Stomach (tissue), 9 donors: ENCODE data around the gene OR51L1. TPM values are rescaled to one million over a fixed set of nuclear protein-coding genes. Genes with fewer than 3 reads are reported as not detected.

Source experiments
- DNase-seq, 2 donors: peaks; one replicate each; pipeline versions ENCODE4 v3.0.0 to v3.0.0-alpha.2; 2013 to 2019
- H3K27ac ChIP-seq, 5 donors: fragments of 200-600 bp in 4 of 5; sonication (generic) in 4 of 5; one replicate each; pipeline ENCODE4 v1.5.1; 2013 to 2019; ENCODE audit warnings: mild to moderate bottlenecking in 1 of 5, moderate library complexity in 1 of 5
- H3K27me3 ChIP-seq, 3 donors: fragments of 200-600 bp; sonication (generic); one replicate each; pipeline ENCODE4 v1.5.1; 2017 to 2019; ENCODE audit warnings: mixed run types in 1 of 3
- H3K36me3 ChIP-seq, 4 donors: fragments of 200-600 bp; sonication (generic); 1 replicate in 3 of 4; 2 replicates in 1 of 4; pipeline ENCODE4 v1.5.1; 2016 to 2019
- H3K4me1 ChIP-seq, 4 donors: fragments of 200-600 bp; sonication (generic); one replicate each; pipeline ENCODE4 v1.5.1; 2016 to 2019
- H3K4me3 ChIP-seq, 4 donors: fragments of 200-600 bp; sonication (generic) in 3 of 4; one replicate each; pipeline ENCODE4 v1.5.1; 2016 to 2019; ENCODE audit warnings: mild to moderate bottlenecking in 1 of 4
- H3K9me3 ChIP-seq, 4 donors: fragments of 200-600 bp; sonication (generic); one replicate each; pipeline ENCODE4 v1.5.1; 2016 to 2019
- EP300 ChIP-seq: sonication (generic); formaldehyde crosslinking; IDR thresholded peaks from one replicate; pipeline ENCODE4 v1.6.1; 2017; ENCODE audit warnings: antibody characterized with exemption
- POLR2A ChIP-seq, 4 donors: fragments of 450-650 bp; IDR thresholded peaks; one replicate each; pipeline ENCODE4 v1.6.1; 2016; ENCODE audit warnings: antibody characterized with exemption in 4 of 4, control low read depth in 2 of 4, mild to moderate bottlenecking in 1 of 4, moderate library complexity in 1 of 4
- POLR2AphosphoS5 ChIP-seq, 3 donors: sonication (generic); formaldehyde crosslinking; IDR thresholded peaks; one replicate each; pipeline ENCODE4 v1.6.1; 2016; ENCODE audit warnings: antibody characterized with exemption in 3 of 3
- WGBS, 5 donors: extraction: QIAGEN DNeasy Blood & Tissue Kit in 3 of 5; methylation state at CpG; one replicate each; pipeline versions ENCODE4 v1.1.5 to v1.1.7; 2013 to 2018; 5-methylcytosine and 5-hydroxymethylcytosine counted together
- intact Hi-C: fragments of 100-400 bp; cut with DNase I; formaldehyde crosslinking; loops from one replicate; pipeline ENCODE4 v1.15.1; 2023; ENCODE audit warnings: low total_unique reads
- polyA plus RNA-seq, 3 donors: library from polyadenylated mRNA; stranded (reverse); fragments of 200-250 nt; gene quantifications; one replicate each; pipeline ENCODE4 v1.2.3, GENCODE V29; 2013
- total RNA-seq, 5 donors: library from RNA; depleted of rRNA; stranded (reverse); fragments of >200 nt; gene quantifications; one replicate each; pipeline versions ENCODE4 v1.1.0 to v1.2.3, GENCODE V29; 2014 to 2016
- TF ChIP-seq, protein P1 (sequence below), 7 experiments: fragments of 450-650 bp in 4 of 7; fragments of 200-600 bp in 3 of 7; sonication (generic) in 3 of 7; IDR thresholded peaks; one replicate each; pipeline ENCODE4 v1.5.1; 2016 to 2019; ENCODE audit warnings: antibody characterized with exemption in 7 of 7, control low read depth in 2 of 7, mild to moderate bottlenecking in 1 of 7
- donor health status: healthy with polysubstance abuse.
- donor health status: Bipolar disorder and iron deficiency.
- donor health status: healthy.

OR51L1 gene
- total and polyA plus RNA-seq, 8 donors, result not detected

DNA sequence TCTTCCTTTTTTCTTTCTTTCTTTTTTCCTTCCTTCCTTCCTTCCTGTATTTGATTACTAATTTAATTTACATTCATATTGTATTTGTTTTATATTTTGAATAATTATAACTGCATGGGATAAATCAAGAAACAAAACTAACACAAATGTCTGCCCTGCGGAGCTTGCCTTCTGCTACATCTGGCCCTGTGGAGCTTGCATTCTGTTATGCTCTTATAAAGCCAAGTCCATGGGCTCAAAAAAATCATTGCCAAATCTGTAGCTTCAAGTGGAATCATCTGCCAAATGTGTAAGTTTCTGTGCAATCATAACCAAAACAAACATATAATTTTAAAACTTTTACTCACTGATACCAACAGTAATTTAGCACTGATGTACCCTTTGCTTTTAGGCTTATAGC, 43.7 kb downstream of the OR51L1 start:
- WGBS, 5 donors, result 91 to 97% (median 95%) methylated on average over 1 of the region's 1 CpG
- H3K27ac ChIP-seq, result no peak overlapping the region
- intact Hi-C loops, result no loop called here
- H3K27me3 ChIP-seq, result no peaks in the 10 kb centered on the region
- no peaks in the 10 kb centered on the region for H3K9me3 ChIP-seq
- TF ChIP-seq POLR2A (IDR thresholded peaks at IDR 0.05) (no peak), EP300 (no peak), POLR2AphosphoS5 (IDR thresholded peaks at IDR 0.05) (no peak)
- TF ChIP-seq, protein P1, sequence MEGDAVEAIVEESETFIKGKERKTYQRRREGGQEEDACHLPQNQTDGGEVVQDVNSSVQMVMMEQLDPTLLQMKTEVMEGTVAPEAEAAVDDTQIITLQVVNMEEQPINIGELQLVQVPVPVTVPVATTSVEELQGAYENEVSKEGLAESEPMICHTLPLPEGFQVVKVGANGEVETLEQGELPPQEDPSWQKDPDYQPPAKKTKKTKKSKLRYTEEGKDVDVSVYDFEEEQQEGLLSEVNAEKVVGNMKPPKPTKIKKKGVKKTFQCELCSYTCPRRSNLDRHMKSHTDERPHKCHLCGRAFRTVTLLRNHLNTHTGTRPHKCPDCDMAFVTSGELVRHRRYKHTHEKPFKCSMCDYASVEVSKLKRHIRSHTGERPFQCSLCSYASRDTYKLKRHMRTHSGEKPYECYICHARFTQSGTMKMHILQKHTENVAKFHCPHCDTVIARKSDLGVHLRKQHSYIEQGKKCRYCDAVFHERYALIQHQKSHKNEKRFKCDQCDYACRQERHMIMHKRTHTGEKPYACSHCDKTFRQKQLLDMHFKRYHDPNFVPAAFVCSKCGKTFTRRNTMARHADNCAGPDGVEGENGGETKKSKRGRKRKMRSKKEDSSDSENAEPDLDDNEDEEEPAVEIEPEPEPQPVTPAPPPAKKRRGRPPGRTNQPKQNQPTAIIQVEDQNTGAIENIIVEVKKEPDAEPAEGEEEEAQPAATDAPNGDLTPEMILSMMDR (IDR thresholded peaks at IDR 0.05), result no peak
- H3K4me1 ChIP-seq, result no peaks in the 10 kb centered on the region
- no peak for DNase-seq
- H3K4me3 ChIP-seq, result no peak overlapping the region
- H3K36me3 ChIP-seq, result no peaks in the 10 kb centered on the region

DNA sequence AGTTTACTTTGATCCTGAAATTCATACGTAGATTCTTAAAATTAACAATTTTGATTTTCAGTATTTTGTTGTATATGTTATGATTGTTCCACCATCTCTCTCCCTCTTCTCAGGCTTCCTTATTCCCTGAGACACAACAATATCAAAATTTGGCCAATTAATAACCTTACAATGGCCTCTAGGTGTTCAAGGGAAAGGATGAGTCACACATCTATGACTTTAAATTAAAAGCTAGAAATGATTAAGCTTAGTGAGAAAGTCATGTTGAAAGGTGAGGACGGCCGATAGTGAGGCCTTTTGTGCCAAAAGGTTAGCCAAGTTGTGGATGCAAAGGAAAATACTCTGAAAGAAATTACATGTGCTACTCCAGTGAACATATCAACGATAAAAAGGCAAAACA, 46.2 kb downstream of the OR51L1 start:
- no peaks in the 10 kb centered on the region for H3K27me3 ChIP-seq
- WGBS, 5 donors, result 51 to 82% (median 60%) methylated on average over 4 of the region's 4 CpGs
- H3K4me3 ChIP-seq, result no peak overlapping the region
- H3K9me3 ChIP-seq, result no peaks in the 10 kb centered on the region
- TF ChIP-seq, protein P1 (IDR thresholded peaks at IDR 0.05), result no peak
- no peaks in the 10 kb centered on the region for H3K4me1 ChIP-seq
- intact Hi-C loops, result no loop called here
- H3K36me3 ChIP-seq, result no peaks in the 10 kb centered on the region
- DNase-seq, result no peak
- no peak overlapping the region for H3K27ac ChIP-seq

DNA sequence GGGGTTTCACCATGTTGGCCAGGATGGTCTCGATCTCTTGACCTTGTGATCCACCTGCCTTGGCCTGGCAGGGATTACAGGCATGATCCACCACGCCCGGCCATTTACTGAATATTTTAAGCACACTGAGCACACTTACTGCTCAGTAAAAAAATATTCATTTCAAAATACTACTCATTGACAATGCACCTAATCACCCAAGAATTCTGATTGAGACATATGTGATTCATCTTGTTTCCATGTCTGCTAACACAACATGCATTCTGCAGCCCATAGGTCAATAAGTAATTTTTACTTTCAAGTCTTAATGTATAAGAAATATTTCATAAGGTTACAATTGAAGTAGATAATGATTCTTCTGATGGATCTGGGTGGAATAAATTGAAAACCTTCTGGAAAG, 47.4 kb downstream of the OR51L1 start:
- Histone ChIP-seq H3K27me3 (no peaks in the 10 kb centered on the region), H3K36me3 (no peaks in the 10 kb centered on the region), H3K27ac (no peak overlapping the region), H3K4me3 (no peak overlapping the region), H3K9me3 (no peaks in the 10 kb centered on the region), H3K4me1 (no peaks in the 10 kb centered on the region)
- no peak for DNase-seq
- intact Hi-C loops, result no loop called here
- TF ChIP-seq, protein P1 (IDR thresholded peaks at IDR 0.05), result no peak
- TF ChIP-seq POLR2A (IDR thresholded peaks at IDR 0.05) (no peak), EP300 (no peak), POLR2AphosphoS5 (IDR thresholded peaks at IDR 0.05) (no peak)
- 55 to 91% (median 69%) methylated on average over 3 of the region's 3 CpGs for WGBS, 5 donors

DNA sequence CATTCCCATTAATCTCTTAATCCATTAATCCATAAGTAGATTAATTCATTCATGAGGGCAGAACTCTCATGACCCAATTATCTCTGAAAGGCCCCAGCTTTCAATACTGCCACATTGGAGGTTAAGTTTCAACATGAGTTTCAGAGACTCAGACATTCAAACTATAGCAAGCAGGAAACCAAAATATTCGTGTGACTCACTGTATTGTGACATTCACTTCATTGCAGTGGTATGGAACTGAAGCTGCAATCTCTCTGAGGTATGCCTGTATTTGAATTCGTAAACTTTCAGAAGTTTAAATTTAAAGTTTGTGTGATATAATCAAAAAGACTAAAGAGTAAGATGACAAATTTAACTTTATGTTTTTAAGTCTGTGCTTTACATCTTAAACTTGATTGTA, 48.7 kb downstream of the OR51L1 start:
- Histone ChIP-seq H3K27me3 (no peaks in the 10 kb centered on the region), H3K36me3 (no peaks in the 10 kb centered on the region), H3K9me3 (no peaks in the 10 kb centered on the region), H3K4me1 (no peaks in the 10 kb centered on the region), H3K27ac (no peak overlapping the region), H3K4me3 (no peak overlapping the region)
- no peak for TF ChIP-seq POLR2A (IDR thresholded peaks at IDR 0.05)
- no peak for TF ChIP-seq POLR2AphosphoS5 (IDR thresholded peaks at IDR 0.05)
- TF ChIP-seq, protein P1 (IDR thresholded peaks at IDR 0.05), result no peak
- TF ChIP-seq EP300, result no peak
- intact Hi-C loops, result no loop called here
- WGBS, 5 donors, result 56 to 68% (median 62%) methylated on average over 2 of the region's 2 CpGs
- DNase-seq, result no peak
